ENCODE measurements around the gene NADK.
"Not testable (repeated sequence)": the region's sequence is repeated elsewhere in the genome, so short reads cannot be mapped to it uniquely, and the experiment has no call there.

The NADK gene

DNA sequence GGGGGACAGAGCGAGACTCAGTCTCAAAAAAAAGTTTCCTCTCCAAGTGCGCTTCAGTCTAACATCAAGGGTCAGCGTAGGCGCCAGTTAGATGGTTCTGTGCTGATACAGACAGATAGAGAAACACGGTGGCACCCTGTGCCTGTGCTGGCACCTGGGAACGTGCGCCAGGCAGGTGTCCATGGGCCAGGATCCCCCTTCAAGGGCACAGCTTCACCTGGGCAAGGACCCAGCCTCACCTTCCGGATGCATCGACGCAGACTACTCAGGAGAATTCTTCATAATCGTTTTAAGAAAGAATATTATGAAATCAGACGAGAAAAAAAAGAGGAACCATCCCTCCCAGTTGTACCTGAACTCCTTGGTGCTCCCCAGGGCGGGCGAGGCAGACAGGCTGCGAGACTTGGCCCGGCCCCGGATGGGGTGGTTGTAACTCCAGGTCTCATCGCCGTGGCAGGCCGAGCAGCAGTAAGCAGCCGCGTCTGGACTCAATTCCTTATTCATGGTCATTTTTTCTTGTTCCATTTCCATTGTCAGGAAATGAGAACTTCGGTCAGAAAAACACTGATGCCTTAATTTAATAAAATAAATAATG, 13.3 kb downstream of the NADK start:
- DNase-seq (ENCODE audit: low read depth in 2 of 2) = no peak

DNA sequence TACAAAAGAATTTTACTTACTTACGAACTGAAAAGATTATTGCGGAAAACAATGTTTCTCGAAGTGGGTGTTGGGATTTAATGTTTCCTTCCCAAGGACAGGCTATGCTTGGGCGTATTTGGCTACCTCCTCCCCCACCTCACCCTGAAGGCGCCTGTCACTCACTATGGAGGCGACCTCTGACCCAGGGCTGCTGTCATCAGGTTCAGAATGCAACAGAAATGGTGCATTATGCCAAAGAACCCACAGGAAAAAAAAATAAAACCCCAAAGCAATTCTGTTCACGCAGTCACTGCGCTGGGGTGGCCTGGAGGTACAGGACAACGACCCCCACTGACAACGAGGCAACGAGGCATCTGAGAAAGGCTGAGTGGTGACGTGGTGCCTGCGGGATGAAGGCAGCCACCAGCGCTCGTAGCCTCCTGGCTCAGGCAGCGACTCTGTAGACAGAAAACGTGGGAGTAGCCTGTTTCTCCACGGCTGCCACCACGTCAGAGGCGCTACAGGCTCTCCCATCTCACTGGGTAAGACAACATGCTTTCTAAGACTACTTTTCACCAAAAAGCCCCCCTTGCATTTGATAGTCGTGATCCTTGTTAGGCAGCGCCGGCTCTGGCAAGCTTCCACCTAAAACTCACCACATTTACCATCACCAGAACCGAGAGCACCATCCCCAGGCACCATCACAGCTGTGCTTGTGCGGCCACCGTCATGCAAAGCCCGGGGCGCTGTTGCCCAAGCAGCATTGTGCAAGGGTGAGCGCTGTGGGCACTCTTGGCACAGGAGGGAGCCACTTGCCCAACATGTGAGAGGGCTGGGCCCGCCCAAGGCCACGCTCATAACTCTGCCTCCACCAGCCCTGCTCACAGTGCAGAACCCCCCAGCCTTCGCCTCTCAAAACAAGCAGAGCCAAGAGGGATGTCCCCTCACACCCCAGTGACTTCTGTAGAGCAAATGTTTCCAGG, 14.3 kb downstream of the NADK start:
- DNase-seq (ENCODE audit: low read depth in 2 of 2) = no peak

DNA sequence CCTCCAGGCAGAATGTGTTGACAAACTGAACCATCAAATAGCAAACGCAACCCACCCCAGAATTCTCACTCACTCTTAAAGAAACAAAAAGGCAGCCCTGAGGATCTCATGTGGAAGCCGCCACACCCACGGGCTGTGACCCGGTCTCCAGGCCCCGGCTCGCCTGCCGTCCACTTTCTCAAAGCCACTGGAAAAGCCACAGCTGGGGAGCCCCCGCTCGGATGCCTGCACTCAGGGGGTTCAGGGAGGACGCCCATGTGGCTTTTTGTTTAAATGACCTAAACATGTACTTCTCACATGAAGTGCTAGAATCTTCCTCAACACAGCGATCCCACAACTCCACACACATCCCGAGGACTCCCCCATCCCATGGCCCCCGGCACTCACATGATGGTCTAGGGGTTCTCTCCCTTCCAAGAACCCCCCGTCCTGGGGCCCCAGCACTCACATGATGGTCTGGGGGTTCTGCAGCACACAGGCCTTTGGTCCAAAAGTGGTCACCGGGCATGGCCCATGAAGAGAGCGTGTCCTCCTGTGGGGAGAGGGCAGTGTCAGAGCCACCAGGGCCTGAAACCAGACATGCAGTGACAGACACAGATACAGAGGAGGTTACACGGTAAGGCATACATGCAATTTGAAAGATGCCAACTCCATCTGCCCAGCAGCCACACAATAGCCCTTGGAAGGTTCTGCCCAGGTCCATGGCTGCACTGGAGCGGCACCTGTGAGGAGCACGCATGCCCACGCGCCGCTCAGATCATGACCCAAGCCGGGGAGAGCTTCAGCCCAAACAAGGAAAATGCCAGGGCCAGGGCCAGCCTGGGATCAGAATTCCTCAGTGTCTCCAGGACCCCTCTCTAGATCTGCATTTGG, 16.5 kb downstream of the NADK start:
- no peak for DNase-seq (ENCODE audit: low read depth in 2 of 2)

DNA sequence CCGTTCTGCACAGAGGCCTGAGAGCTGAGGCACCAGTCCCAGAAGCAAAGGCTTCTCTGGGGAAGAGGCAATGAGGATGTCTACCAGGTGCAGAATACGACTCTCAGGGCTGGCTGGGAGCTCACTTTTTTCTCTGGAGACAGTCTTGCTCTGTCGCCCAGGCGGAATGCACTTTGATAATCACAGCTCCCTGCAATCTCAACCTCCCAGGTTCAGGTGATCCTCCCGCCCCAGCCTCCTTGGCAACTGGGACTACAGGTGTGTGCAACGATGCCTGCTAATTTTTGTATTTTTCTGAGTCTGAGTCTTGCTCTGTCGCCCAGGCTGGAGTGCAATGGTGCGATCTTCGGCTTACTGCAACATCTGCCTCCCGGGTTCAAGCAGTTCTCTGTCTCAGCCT, 17.6 kb downstream of the NADK start:
- DNase-seq (ENCODE audit: low read depth in 2 of 2) = no peak

DNA sequence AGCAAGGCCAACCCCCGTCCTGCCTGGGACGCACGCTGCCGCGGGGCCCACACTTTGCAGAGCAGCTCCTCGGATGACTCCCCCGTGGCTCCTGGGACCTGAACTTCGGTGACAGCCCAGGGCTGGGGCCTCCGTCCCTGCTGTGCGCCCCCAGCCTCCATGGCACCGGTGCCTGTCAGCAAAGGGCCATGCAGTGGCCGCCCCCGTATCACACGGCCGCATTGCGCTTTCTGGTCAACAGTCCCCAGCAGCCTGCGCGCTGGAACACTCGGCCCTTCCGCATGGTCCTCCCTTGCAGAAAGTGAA, 18.0 kb downstream of the NADK start:
- no peak for DNase-seq (ENCODE audit: low read depth in 2 of 2)

DNA sequence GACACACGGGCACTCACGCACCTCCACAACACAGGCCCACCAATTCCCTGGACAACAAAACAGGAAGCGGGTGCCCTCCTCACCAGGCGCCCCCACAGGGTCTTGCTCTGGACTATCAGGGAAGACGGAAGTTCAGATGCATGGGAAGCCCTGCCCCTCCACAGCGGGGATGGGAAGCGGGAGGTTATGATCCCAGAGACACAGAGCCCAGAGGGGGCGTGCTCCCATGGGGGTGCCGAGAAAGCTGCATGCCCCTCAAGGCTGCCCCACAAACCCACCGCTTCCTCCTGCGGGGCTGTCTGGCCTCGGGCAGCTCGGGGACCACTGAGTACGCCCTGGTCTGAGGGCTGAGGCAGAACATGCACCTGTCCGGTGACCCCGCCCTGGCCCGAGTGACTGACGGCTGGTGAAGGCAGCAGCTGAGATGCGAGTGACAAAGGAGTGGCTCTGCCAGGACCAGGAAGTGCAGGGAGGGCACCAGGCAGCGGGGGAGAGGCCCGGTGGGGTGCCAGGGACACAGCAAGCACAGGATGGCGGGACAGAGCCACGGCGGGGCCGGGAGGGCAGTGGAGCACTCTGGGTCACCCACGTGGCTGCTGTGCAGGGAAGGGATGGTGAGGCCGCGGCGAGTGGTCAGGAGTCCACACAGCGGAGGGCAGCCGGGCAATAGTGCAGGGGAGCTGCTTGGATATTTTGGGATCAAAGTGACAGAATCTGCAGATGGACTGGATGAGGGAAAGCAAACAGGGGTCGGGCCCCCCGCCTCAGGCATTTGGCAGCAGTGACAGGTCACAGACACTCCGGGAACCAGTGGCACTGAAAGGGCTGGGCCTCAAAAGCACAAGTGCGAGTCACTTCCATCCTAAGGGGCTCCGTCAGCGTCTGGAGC, 18.6 kb downstream of the NADK start:
- no peak for DNase-seq (ENCODE audit: low read depth in 2 of 2)

DNA sequence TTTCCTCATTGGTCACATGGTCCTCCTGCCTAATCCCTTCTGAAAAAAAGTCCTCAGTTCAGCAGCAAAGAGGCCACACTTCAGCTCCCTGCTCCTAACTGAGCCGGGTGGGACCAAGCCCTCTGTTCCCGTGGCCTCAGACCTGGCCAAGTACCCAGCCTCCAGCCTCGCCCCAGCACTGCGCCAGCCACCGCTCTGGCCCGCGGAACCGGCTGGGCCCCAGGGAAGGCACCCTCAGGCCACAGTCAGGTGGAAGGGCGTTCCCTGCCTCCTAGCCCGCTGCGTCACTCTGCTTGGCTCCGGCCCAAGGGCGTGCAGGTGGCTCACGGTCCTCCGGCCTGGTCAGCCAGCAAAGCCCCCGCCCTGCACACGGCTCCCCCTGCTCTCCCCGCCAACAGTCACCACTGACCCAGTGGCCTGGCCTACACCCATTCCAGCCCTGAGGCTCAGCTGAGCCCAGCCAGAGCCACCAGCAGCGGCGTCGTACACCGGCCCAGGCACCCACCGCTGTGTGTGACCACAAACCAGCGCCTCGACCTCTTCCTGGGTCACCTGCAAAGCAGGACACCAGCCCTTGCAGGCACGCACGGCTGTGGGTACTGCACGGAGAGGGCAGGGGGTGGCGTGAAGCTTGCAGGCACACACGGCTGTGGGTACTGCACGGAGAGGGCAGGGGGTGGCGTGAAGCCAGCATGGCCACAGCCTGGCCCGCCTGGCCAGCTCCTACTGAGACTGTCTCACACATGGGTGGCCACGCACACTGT, 19.4 kb downstream of the NADK start:
- no peak for DNase-seq (ENCODE audit: low read depth in 2 of 2)

DNA sequence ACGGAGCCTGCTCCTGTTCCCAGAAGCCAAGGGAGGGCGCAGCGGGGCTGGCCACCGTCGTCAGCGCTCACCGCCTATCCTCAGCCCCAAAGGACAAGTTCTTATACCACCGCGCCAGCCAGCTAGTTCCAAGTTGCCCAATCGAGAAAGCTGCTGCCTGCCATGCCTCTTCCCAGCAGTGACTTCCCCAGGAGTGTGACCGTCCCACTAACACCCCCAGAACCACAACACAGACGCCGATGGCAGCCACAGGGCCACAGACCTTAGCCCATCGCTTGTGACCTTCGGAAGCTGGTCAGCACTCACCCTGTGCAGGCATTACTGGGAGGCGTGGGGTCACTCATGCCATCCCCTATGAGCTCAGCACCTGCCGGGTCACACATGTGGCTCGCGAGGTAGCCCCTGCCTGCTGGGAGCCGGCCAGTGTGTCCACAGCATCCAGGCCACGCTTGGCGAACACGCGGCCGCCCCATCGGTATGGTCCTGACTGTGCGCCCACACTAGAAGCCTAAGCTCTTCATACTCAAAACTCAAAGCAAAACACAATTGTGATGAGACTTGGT, 20.1 kb downstream of the NADK start:
- no peak for DNase-seq (ENCODE audit: low read depth in 2 of 2)

DNA sequence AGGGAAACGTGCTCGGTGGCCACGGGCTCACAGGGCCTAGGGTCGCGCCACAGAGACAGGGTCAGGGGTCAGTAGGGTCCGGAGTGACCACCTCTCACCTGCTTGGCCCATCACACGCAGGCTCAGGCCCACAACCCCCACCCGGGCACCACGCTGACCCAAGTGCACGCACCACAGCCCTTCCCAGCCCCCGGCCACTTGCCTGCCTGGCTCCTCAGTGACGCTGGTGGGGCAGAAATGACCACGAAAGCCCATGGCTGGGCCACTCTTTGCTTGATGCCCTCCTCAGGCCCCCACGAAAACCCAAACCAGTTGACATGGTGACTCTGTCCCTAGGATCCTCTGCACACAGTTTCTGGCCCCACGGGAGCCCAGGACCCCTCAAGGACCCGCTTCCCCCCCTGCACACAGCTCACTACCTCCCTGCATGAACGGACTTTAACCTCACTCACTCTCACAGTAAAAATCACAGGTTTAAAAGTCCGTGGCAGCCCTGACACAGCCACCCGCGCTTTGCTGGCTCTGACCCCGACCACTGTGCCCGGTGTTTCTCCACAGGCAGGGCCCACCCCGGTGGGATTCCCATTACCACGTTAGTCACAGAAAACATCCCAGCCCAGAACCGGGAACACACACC, 20.7 kb downstream of the NADK start:
- no peak for DNase-seq (ENCODE audit: low read depth in 2 of 2)

DNA sequence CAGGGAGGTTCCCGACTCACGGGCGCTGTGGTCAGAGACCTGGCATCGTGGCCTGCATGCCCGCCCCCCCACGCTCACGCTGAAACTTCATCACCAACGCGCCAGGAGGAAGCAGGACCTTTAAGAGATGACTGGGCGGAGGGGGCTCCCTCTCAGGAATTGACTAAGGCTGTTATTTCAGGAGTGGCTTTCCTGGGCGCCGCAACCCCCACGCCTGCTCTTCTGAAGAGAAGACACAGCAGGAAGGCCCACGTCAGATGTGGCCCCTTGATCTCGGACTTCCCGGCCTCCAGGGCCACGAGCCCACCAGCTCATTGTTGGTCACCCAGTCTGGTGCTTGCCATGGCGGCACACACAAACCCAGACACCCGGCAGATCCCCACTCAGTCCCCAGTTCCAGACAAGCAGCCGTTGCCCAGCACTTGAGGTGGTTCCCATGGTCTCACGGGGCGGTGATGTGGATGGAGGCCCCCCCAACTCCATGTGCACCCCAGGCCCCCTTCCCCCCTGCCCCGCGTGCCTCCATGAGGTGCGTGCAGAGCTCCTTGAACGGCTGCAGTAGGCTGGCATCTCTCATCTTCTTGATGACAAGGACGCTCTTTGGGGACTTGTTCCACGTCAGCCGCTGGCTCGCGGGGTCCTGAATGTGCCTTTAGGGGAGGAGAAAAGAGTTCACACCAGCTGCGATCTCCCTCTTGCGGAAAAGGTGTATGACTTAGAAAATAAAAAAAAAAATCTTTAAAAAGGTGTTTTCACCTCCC, 21.4 kb downstream of the NADK start:
- DNase-seq (ENCODE audit: low read depth in 2 of 2) = no peak

DNA sequence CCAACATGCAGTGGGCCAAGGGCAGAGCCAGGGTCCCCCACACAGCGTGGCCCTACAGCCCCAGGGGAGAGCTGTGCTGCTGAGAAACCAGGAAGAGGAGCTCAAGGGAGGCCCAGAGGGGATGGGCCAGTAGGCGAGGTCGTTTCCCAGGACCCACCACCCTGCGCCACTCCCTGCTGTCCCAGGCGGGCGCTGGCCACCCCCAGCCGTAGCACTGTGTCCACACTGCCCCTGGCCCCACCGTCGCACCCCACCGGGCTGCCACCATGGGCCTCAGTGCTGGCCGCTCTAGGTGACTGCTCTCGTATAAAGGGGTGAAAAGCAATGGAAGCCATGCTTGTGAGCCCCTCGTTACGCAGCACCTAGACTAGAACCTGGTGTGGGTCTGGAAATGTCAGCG, 22.4 kb downstream of the NADK start:
- no peak for DNase-seq (ENCODE audit: low read depth in 2 of 2)

DNA sequence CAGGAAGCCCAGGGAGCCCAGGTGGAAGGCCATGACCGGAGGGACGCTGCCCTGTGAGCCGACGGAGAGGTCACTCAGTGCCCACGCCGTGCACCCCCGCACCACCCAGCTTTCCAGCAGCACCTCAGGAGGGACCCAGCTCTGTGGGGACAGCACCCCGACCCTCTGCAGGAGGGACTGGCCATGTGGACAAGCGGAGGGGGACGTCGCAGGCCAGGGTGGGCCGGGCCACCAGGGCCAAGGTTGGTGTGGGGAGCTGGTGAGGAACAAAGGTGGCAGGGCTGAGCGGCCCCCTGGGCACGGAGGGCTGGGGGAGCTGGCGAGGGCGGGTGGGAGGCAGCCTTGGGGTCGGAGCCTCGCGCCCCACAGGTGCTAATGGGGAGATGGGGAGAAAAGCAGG, 22.8 kb downstream of the NADK start:
- no peak for DNase-seq (ENCODE audit: low read depth in 2 of 2)

DNA sequence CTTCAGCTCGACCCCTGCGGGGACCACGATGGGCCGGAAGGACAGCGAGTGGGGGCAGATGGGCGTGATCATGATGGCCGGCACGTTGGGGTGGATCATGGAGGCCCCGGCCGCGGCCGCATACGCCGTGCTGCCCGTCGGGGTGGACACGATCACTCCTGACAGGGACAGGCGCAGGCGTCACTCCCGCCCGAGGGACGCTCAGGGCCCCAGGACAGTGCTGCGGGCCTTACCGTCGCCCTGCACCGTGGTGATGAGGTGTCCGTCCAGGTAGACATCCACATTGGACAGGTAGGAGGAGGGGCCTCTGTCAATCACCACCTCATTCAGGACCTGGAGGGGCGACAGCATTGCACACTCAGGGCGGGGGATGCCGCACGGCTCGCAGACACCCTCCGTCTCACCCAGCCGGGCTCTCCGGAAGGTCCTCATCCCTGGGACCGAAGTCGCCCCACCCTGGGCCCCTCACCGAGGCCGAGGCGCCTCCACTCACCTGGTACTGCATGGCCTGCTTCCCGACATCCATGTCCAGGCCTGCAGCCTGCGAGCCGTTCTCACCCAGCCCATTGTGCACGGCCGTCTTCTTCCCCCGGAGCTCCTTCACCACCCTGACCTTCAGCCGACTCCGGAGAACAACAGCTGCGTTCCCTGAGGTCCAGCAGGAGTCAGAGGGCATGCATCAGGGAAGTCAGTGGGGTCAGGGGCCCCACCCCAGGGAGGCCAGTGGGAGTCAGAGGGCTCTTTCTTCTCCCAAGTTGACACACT, 24.0 kb downstream of the NADK start:
- no peak for DNase-seq (ENCODE audit: low read depth in 2 of 2)

DNA sequence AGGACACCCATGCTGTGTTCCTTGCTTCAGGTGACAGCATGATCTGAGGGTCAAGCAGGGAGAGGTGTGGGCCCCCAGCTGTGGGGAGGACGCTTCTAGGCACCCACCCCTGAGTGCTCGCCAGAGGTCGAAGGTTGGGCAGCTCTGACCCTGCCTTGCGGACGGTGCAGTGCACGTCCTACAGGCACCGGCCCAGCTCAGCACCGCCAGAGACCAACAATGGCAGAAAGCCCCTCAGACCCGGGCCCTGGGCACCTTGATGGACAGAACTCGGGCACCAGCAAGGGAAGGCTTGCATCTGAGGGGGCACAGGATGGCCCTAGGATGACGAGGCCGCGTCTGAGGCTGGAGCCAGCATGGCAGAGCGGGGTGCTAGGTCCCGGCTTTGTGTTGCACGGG, 24.7 kb downstream of the NADK start:
- no peak for DNase-seq (ENCODE audit: low read depth in 2 of 2)

DNA sequence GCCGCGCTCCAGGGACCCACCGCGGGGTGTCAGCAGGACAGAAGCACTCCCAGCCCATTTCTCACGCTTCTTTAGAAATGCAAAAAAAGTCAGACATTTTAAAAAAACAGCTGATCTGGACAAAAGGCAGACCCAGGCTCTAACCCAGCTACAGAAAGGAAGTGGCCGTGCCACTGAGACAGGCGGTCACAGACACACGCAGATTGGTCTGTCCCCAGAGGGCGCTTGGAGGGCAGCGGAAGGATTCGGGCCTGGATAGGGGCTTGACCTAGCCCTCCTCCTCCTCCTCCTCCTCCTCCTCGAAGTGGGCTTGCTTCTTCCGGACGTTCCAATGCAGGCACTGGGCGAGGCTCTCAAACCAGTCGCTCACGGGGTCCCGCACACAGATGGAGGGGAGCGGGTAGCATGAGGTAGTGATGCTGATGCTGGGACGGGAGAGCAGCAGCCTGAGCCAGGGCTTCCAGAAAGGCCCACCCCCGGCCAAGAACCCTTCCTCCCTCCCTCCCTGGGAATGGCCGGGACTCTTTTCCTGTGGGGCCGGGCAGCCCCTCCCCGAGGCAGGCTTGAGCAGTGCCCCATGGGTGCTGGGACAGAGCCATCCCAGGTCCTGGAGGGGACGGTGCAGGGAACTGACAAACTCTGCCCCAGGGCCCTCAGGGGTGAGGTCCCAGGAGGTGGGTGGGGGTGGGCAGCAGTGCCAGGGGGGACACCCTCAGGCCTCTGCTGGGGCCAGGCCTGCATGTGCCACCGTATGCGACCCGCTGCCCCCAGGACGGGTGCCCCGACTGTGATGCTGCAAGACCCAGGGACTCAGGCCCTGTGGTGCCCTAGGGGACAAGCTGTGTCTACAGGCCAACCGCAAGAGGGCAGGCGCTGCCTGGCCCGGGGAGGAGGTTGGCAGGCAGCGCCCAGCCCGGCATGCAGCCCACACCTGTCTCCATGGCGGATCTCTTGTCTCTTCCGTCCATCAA, 25.3 kb downstream of the NADK start:
- DNase-seq (ENCODE audit: low read depth in 2 of 2) = no peak

DNA sequence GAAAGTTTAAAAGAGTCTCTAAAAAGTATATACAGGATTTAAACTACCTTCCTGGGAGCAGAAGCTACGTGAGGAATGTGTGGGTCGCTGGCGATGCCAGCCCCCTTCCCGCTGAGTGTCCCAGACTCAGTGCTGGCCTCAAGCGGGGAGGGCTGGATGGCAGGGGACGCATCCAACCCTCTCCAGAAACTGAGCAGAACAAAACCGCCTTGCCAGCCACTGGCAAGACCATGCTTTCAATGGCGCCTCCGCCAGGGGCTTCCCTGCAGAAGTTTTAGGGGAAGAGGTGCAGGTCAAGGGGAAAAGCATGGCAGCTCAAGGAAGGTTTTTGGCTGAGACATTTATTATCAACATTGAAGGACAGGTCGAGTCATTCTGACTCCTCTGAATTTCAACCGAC, 26.1 kb downstream of the NADK start:
- DNase-seq (ENCODE audit: low read depth in 2 of 2) = no peak

DNA sequence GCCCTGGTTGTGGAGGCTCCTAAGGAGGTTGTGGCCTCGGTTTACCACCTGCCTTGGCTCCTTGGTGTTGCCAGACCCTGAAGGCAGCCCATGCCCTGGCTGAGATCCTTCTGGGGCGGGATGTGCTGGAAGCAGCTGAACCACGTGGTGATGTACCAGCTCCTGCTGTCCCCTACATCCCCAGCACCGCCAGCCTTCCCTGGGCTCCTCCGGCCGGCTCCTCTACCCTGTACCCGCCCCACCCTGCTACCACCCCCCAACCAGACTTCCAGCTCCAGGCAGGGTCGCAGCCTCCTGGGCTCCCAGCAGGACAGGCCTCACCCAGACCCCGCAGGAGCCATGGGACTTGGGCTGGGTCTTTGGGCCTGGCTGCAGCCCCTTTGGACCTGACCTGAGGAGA, 28.3 kb downstream of the NADK start:
- DNase-seq (ENCODE audit: low read depth in 2 of 2) = not testable (repeated sequence)

Measured in activated CD8-positive, alpha-beta memory T cell treated with anti-CD3 and anti-CD28 coated beads for 4 hours (primary cell).